ENCODE results near the gene SLC38A5. TPM values are rescaled to one million over a fixed set of nuclear protein-coding genes. Genes with fewer than 3 reads are reported as not detected.
A peak's percentile ranks its signal among the peaks of the same experiment; 100 is the strongest.
"Not testable (repeated sequence)": the region's sequence is repeated elsewhere in the genome, so short reads cannot be mapped to it uniquely, and the experiment has no call there.

The SLC38A5 gene
- total RNA-seq = 10 to 100 TPM; 45.0 to 45.8 TPM

- intact Hi-C loops (cut with micrococcal nuclease) = loop anchor here (10.0 kb wide), 1 partner anchor 335 kb away; the partner anchor contains the start of gene HDAC6
- Mint-ChIP-seq H3K27ac (peak within 1 kb of the TSS; percentile 95), H3K36me3 (ENCODE audit: low read depth) (peaks cover 23% of the 10 kb centered on the region), H3K4me1 (ENCODE audit: low read depth) (peaks cover 29% of the 10 kb centered on the region), H3K27me3 (ENCODE audit: low read depth) (no peaks in the 10 kb centered on the region), H3K4me3 (peak within 1 kb of the TSS; percentile 96), H3K9me3 (no peaks in the 10 kb centered on the region)
- CTCF ChIA-PET = no interaction called here
- no peak for DNase-seq
These were observed at the start of gene SLC38A5 for GRCh38 chrX:48470110-48470832. SLC38A5 (minus strand) TSS chrX:48470260; CDS start chrX:48467924, 2,336 bp downstream.

- H3K27me3 Mint-ChIP-seq (ENCODE audit: low read depth); intact Hi-C loops (cut with micrococcal nuclease); H3K4me3 Mint-ChIP-seq; CTCF ChIA-PET; H3K9me3 Mint-ChIP-seq; H3K36me3 Mint-ChIP-seq (ENCODE audit: low read depth); DNase-seq: not testable (repeated sequence)
- Mint-ChIP-seq H3K4me1 (ENCODE audit: low read depth) (peaks cover 23% of the 10 kb centered on the region), H3K27ac (peak overlapping the region; percentile 98)
These were observed 49.4 kb upstream of the SLC38A5 start for GRCh38 chrX:48519481-48519880.

GRCh38 chrX:48516987-48517386 is 46.9 kb upstream of the SLC38A5 start:
- H3K4me1 Mint-ChIP-seq (ENCODE audit: low read depth) = peaks cover 19% of the 10 kb centered on the region
- no peak overlapping the region for H3K4me3 Mint-ChIP-seq

GRCh38 chrX:48516285-48516684 is 46.2 kb upstream of the SLC38A5 start:
- no peak for DNase-seq
- Mint-ChIP-seq H3K9me3 (no peaks in the 10 kb centered on the region), H3K27ac (no peak overlapping the region), H3K4me3 (no peak overlapping the region), H3K27me3 (ENCODE audit: low read depth) (no peaks in the 10 kb centered on the region), H3K4me1 (ENCODE audit: low read depth) (peaks cover 19% of the 10 kb centered on the region), H3K36me3 (ENCODE audit: low read depth) (no peaks in the 10 kb centered on the region)
- intact Hi-C loops (cut with micrococcal nuclease) = no loop called here
- CTCF ChIA-PET = no interaction called here

More at GRCh38 chrX:48516987-48517386, 46.9 kb upstream of the SLC38A5 start:
- H3K36me3 Mint-ChIP-seq (ENCODE audit: low read depth) = no peaks in the 10 kb centered on the region
- CTCF ChIA-PET = no interaction called here
- no peak overlapping the region for H3K27ac Mint-ChIP-seq
- no peaks in the 10 kb centered on the region for H3K9me3 Mint-ChIP-seq
- H3K27me3 Mint-ChIP-seq (ENCODE audit: low read depth) = no peaks in the 10 kb centered on the region
- DNase-seq = no peak
- intact Hi-C loops (cut with micrococcal nuclease) = no loop called here

- CTCF ChIA-PET = no interaction called here
- H3K36me3 Mint-ChIP-seq (ENCODE audit: low read depth) = no peaks in the 10 kb centered on the region
- no peaks in the 10 kb centered on the region for H3K27me3 Mint-ChIP-seq (ENCODE audit: low read depth)
- peaks cover 14% of the 10 kb centered on the region for H3K4me1 Mint-ChIP-seq (ENCODE audit: low read depth)
- intact Hi-C loops (cut with micrococcal nuclease) = no loop called here
- no peaks in the 10 kb centered on the region for H3K9me3 Mint-ChIP-seq
- H3K27ac Mint-ChIP-seq = no peak overlapping the region
- no peak overlapping the region for H3K4me3 Mint-ChIP-seq
- no peak for DNase-seq
These were observed 45.8 kb upstream of the SLC38A5 start for GRCh38 chrX:48515842-48516241.

GRCh38 chrX:48514868-48515460 is 44.9 kb upstream of the SLC38A5 start:
- Mint-ChIP-seq H3K4me3 (no peak overlapping the region), H3K4me1 (ENCODE audit: low read depth) (peaks cover 8% of the 10 kb centered on the region), H3K27me3 (ENCODE audit: low read depth) (no peaks in the 10 kb centered on the region), H3K27ac (no peak overlapping the region), H3K9me3 (no peaks in the 10 kb centered on the region), H3K36me3 (ENCODE audit: low read depth) (no peaks in the 10 kb centered on the region)
- intact Hi-C loops (cut with micrococcal nuclease) = loop anchor here (5.0 kb wide), 1 partner anchor 433 kb away; no protein-coding TSS in a partner anchor
- DNase-seq = no peak
- CTCF ChIA-PET = no interaction called here

- H3K4me3 Mint-ChIP-seq = no peak overlapping the region
- H3K27ac Mint-ChIP-seq = no peak overlapping the region
- CTCF ChIA-PET = interaction anchor here (0.7 kb wide), 1 partner anchor 39 kb away, joined by 3 read pairs; no protein-coding TSS in a partner anchor
- DNase-seq = no peak
- no peaks in the 10 kb centered on the region for H3K36me3 Mint-ChIP-seq (ENCODE audit: low read depth)
- no peaks in the 10 kb centered on the region for H3K9me3 Mint-ChIP-seq
- intact Hi-C loops (cut with micrococcal nuclease) = loop anchor here (5.0 kb wide), 1 partner anchor 432 kb away; no protein-coding TSS in a partner anchor
- H3K27me3 Mint-ChIP-seq (ENCODE audit: low read depth) = no peaks in the 10 kb centered on the region
- peaks cover 10% of the 10 kb centered on the region for H3K4me1 Mint-ChIP-seq (ENCODE audit: low read depth)
These were observed 44.2 kb upstream of the SLC38A5 start for GRCh38 chrX:48514126-48514806.

GRCh38 chrX:48513670-48514069 is 43.6 kb upstream of the SLC38A5 start:
- CTCF ChIA-PET = no interaction called here
- Mint-ChIP-seq H3K9me3 (no peaks in the 10 kb centered on the region), H3K36me3 (ENCODE audit: low read depth) (no peaks in the 10 kb centered on the region), H3K4me1 (ENCODE audit: low read depth) (peaks cover 8% of the 10 kb centered on the region), H3K4me3 (no peak overlapping the region), H3K27me3 (ENCODE audit: low read depth) (no peaks in the 10 kb centered on the region), H3K27ac (no peak overlapping the region)
- intact Hi-C loops (cut with micrococcal nuclease) = loop anchor here (5.0 kb wide), 1 partner anchor 431 kb away; no protein-coding TSS in a partner anchor
- DNase-seq = no peak

- CTCF ChIA-PET = no interaction called here
- no peak overlapping the region for H3K27ac Mint-ChIP-seq
- intact Hi-C loops (cut with micrococcal nuclease) = loop anchor here (5.0 kb wide), 1 partner anchor 430 kb away; no protein-coding TSS in a partner anchor
- H3K36me3 Mint-ChIP-seq (ENCODE audit: low read depth) = no peaks in the 10 kb centered on the region
- no peaks in the 10 kb centered on the region for H3K27me3 Mint-ChIP-seq (ENCODE audit: low read depth)
- DNase-seq = no peak
- H3K4me3 Mint-ChIP-seq = no peak overlapping the region
- H3K9me3 Mint-ChIP-seq = no peaks in the 10 kb centered on the region
- H3K4me1 Mint-ChIP-seq (ENCODE audit: low read depth) = peaks cover 13% of the 10 kb centered on the region
These were observed 42.4 kb upstream of the SLC38A5 start for GRCh38 chrX:48512371-48512935.

- H3K27me3 Mint-ChIP-seq (ENCODE audit: low read depth) = no peaks in the 10 kb centered on the region
- intact Hi-C loops (cut with micrococcal nuclease) = loop anchor here (5.0 kb wide), 1 partner anchor 429 kb away; no protein-coding TSS in a partner anchor
- no peak overlapping the region for H3K27ac Mint-ChIP-seq
- CTCF ChIA-PET = no interaction called here
- H3K36me3 Mint-ChIP-seq (ENCODE audit: low read depth) = no peaks in the 10 kb centered on the region
- no peaks in the 10 kb centered on the region for H3K9me3 Mint-ChIP-seq
- no peak for DNase-seq
- H3K4me3 Mint-ChIP-seq = no peak overlapping the region
- H3K4me1 Mint-ChIP-seq (ENCODE audit: low read depth) = peaks cover 13% of the 10 kb centered on the region
These were observed 41.5 kb upstream of the SLC38A5 start for GRCh38 chrX:48511560-48511959.

- intact Hi-C loops (cut with micrococcal nuclease) = loop anchor here (5.0 kb wide), 1 partner anchor 427 kb away; no protein-coding TSS in a partner anchor
- H3K4me3 Mint-ChIP-seq = peak overlapping the region; percentile 78
These were observed 39.6 kb upstream of the SLC38A5 start for GRCh38 chrX:48509619-48510018.

GRCh38 chrX:48509245-48509590 is 39.2 kb upstream of the SLC38A5 start:
- Mint-ChIP-seq H3K4me1 (ENCODE audit: low read depth) (peaks cover 13% of the 10 kb centered on the region), H3K4me3 (peak overlapping the region; percentile 78), H3K36me3 (ENCODE audit: low read depth) (no peaks in the 10 kb centered on the region), H3K27ac (peak overlapping the region; percentile 66), H3K9me3 (no peaks in the 10 kb centered on the region), H3K27me3 (ENCODE audit: low read depth) (no peaks in the 10 kb centered on the region)
- CTCF ChIA-PET = no interaction called here
- intact Hi-C loops (cut with micrococcal nuclease) = no loop called here
- peak; percentile 13 for DNase-seq

More at GRCh38 chrX:48509619-48510018, 39.6 kb upstream of the SLC38A5 start:
- DNase-seq = no peak
- Mint-ChIP-seq H3K9me3 (no peaks in the 10 kb centered on the region), H3K27me3 (ENCODE audit: low read depth) (no peaks in the 10 kb centered on the region), H3K4me1 (ENCODE audit: low read depth) (peaks cover 13% of the 10 kb centered on the region), H3K36me3 (ENCODE audit: low read depth) (no peaks in the 10 kb centered on the region), H3K27ac (peak overlapping the region; percentile 66)
- CTCF ChIA-PET = no interaction called here

Data from activated naive CD4-positive, alpha-beta T cell treated with anti-CD3 and anti-CD28 coated beads for 36 hours (primary cell).